Fibroblast of skin of abdomen (primary cell): ENCODE measurements around the gene STAT1.
"Not testable (repeated sequence)": the region's sequence is repeated elsewhere in the genome, so short reads cannot be mapped to it uniquely, and the experiment has no call there.

Experiments used
- DNase-seq: peaks from one replicate; pipeline ENCODE4 v3.0.0-alpha.2; 2013

STAT1 gene

GRCh38 chr2:190981333-190981732 lies 32.6 kb downstream of the STAT1 start:
- DNase-seq = no peak

- no peak for DNase-seq
These were observed 33.3 kb downstream of the STAT1 start for GRCh38 chr2:190980630-190981209.

GRCh38 chr2:190979906-190980629 lies 33.9 kb downstream of the STAT1 start:
- peak; percentile 25 for DNase-seq

GRCh38 chr2:190978389-190979053 lies 35.5 kb downstream of the STAT1 start:
- peak; percentile 55 for DNase-seq

- DNase-seq = no peak
These were observed 36.5 kb downstream of the STAT1 start for GRCh38 chr2:190977505-190977904.

GRCh38 chr2:190976521-190976920 lies 37.5 kb downstream of the STAT1 start:
- DNase-seq = no peak

GRCh38 chr2:190974629-190975361 lies 39.2 kb downstream of the STAT1 start:
- DNase-seq = no peak

GRCh38 chr2:190973726-190974628 lies 40.0 kb downstream of the STAT1 start:
- DNase-seq = no peak

- no peak for DNase-seq
These were observed 40.7 kb downstream of the STAT1 start for GRCh38 chr2:190973262-190973661.

- peak; percentile 72 for DNase-seq
These were observed 41.1 kb downstream of the STAT1 start for GRCh38 chr2:190972846-190973245.

- DNase-seq = no peak
These were observed 41.8 kb downstream of the STAT1 start for GRCh38 chr2:190972213-190972612.

- no peak for DNase-seq
These were observed 43.0 kb downstream of the STAT1 start for GRCh38 chr2:190970873-190971506.

- DNase-seq = no peak
These were observed 43.8 kb downstream of the STAT1 start for GRCh38 chr2:190970160-190970559.

- no peak for DNase-seq
These were observed 45.4 kb downstream of the STAT1 start for GRCh38 chr2:190968522-190968921.

- no peak for DNase-seq
These were observed 48.3 kb downstream of the STAT1 start for GRCh38 chr2:190965580-190966222.

GRCh38 chr2:190964170-190964795 lies 49.7 kb downstream of the STAT1 start:
- no peak for DNase-seq

GRCh38 chr2:190963088-190963487 lies 50.9 kb downstream of the STAT1 start:
- DNase-seq = no peak

GRCh38 chr2:190961918-190962487 lies 52.0 kb downstream of the STAT1 start:
- peak; percentile 38 for DNase-seq

- not testable (repeated sequence) for DNase-seq
These were observed 52.9 kb downstream of the STAT1 start for GRCh38 chr2:190961117-190961516.
